Neural progenitor cell (in vitro differentiated cells): ENCODE measurements around the gene RS1. TPM values are rescaled to one million over a fixed set of nuclear protein-coding genes. Genes with fewer than 3 reads are reported as not detected.

Experiments
- DNase-seq: peaks from one replicate; pipeline ENCODE4 v3.0.0-alpha.2; 2016; ENCODE audit warnings: low spot score
- H2AFZ ChIP-seq: fragments of 200-600 bp; sonication (generic); replicated peaks from 2 replicates; pipeline ENCODE4 v1.6.1; 2016; ENCODE audit warnings: antibody characterized with exemption
- H3F3A ChIP-seq: fragments of 200-600 bp; sonication (generic); 2 replicates; pipeline ENCODE4 v1.6.1; 2016; ENCODE audit warnings: antibody characterized with exemption, low read depth
- H3K27ac ChIP-seq: fragments of 200-600 bp; sonication (generic); 2 replicates; pipeline ENCODE4 v1.5.1; 2016; ENCODE audit warnings: mild to moderate bottlenecking
- H3K27me3 ChIP-seq: fragments of 200-600 bp; sonication (generic); 2 replicates; pipeline ENCODE4 v1.6.1; 2016; ENCODE audit warnings: mild to moderate bottlenecking, moderate library complexity
- H3K36me3 ChIP-seq: fragments of 200-600 bp; sonication (generic); 2 replicates; pipeline ENCODE4 v1.5.1; 2016
- H3K4me1 ChIP-seq: fragments of 200-600 bp; sonication (generic); 2 replicates; pipeline ENCODE4 v1.6.1; 2016; ENCODE audit warnings: mixed run types
- H3K4me2 ChIP-seq: fragments of 200-600 bp; sonication (generic); 2 replicates; pipeline ENCODE4 v1.6.1; 2016
- H3K4me3 ChIP-seq: fragments of 200-600 bp; sonication (generic); 2 replicates; pipeline ENCODE4 v1.5.1; 2016
- H3K79me2 ChIP-seq: fragments of 200-600 bp; sonication (generic); 2 replicates; pipeline ENCODE4 v1.6.1; 2016; ENCODE audit warnings: low read depth
- H3K9ac ChIP-seq: fragments of 200-600 bp; sonication (generic); 2 replicates; pipeline ENCODE4 v1.6.1; 2016
- H3K9me3 ChIP-seq: fragments of 200-600 bp; sonication (generic); 2 replicates; pipeline ENCODE4 v1.5.1; 2016; ENCODE audit warnings: low read depth
- H4K20me1 ChIP-seq: fragments of 200-600 bp; sonication (generic); 2 replicates; pipeline ENCODE4 v1.6.1; 2016; ENCODE audit warnings: low read depth
- H3K27ac Mint-ChIP-seq: 3 replicates; pipeline ENCODE4 v1.8.0; 2021; ENCODE audit warnings: mixed read lengths
- H3K27me3 Mint-ChIP-seq: 2 replicates; pipeline ENCODE4 v1.8.0; 2022; ENCODE audit warnings: low read depth, mild to moderate bottlenecking, inconsistent platforms, moderate library complexity, mixed read lengths; ENCODE audit not compliant: insufficient read depth
- H3K36me3 Mint-ChIP-seq: 3 replicates; pipeline ENCODE4 v1.8.0; 2021; ENCODE audit warnings: mixed read lengths
- H3K4me1 Mint-ChIP-seq: 3 replicates; pipeline ENCODE4 v1.8.0; 2021; ENCODE audit warnings: mixed read lengths
- H3K4me3 Mint-ChIP-seq: 3 replicates; pipeline ENCODE4 v1.8.0; 2021; ENCODE audit warnings: mild to moderate bottlenecking, moderate library complexity, mixed read lengths
- H3K9me3 Mint-ChIP-seq: 3 replicates; pipeline ENCODE4 v1.8.0; 2020; ENCODE audit warnings: mixed read lengths
- EZH2 ChIP-seq: fragments of 200-600 bp; sonication (generic); IDR thresholded peaks from 2 replicates; pipeline ENCODE4 v1.6.1; 2017; ENCODE audit warnings: antibody characterized with exemption, mild to moderate bottlenecking, moderate library complexity
- EZH2phosphoT487 ChIP-seq: fragments of 200-600 bp; sonication (generic); IDR thresholded peaks from 2 replicates; pipeline ENCODE4 v1.6.1; 2017; ENCODE audit warnings: antibody characterized with exemption
- total RNA-seq: library from RNA; depleted of rRNA; stranded (reverse); fragments of >200 nt; gene quantifications from 2 replicates; pipeline ENCODE4 v1.2.3, GENCODE V29; 2015; ENCODE audit warnings: low replicate concordance
- TF ChIP-seq, protein P1 (sequence below): fragments of 200-600 bp; sonication (generic); IDR thresholded peaks from 2 replicates; pipeline ENCODE4 v1.5.1; 2017; ENCODE audit warnings: antibody characterized with exemption, mild to moderate bottlenecking

The RS1 gene
- total RNA-seq, 1 donor from 2014 or later = not detected

DNA sequence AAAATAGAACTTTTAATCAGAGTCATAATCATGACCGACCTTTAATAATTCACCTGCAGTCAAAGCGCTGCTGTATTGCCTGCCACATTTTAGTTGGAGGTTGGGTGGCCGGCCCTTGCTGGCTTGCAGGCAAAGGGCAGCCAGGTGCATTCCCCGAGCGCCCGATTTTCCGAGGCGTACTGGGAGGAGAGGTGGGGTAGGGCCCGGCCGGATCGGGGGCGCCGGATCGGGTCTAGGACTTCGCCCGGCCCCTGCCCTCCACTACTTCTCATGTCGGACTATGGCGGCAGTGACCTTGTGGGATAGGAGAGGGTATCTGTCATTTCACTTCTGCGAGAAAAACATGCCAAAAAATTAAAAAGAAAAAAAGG is 2.5 kb upstream of the RS1 start:
- no peaks in the 10 kb centered on the region for H3K9me3 ChIP-seq
- Mint-ChIP-seq H3K4me1 (peaks cover 4% of the 10 kb centered on the region), H3K27me3 (peaks cover 19% of the 10 kb centered on the region), H3K36me3 (no peaks in the 10 kb centered on the region), H3K9me3 (peaks cover 16% of the 10 kb centered on the region), H3K27ac (no peak overlapping the region), H3K4me3 (peak overlapping the region; percentile 84)
- no peaks in the 10 kb centered on the region for H4K20me1 ChIP-seq
- H2AFZ ChIP-seq = no peak overlapping the region
- TF ChIP-seq, protein P1, sequence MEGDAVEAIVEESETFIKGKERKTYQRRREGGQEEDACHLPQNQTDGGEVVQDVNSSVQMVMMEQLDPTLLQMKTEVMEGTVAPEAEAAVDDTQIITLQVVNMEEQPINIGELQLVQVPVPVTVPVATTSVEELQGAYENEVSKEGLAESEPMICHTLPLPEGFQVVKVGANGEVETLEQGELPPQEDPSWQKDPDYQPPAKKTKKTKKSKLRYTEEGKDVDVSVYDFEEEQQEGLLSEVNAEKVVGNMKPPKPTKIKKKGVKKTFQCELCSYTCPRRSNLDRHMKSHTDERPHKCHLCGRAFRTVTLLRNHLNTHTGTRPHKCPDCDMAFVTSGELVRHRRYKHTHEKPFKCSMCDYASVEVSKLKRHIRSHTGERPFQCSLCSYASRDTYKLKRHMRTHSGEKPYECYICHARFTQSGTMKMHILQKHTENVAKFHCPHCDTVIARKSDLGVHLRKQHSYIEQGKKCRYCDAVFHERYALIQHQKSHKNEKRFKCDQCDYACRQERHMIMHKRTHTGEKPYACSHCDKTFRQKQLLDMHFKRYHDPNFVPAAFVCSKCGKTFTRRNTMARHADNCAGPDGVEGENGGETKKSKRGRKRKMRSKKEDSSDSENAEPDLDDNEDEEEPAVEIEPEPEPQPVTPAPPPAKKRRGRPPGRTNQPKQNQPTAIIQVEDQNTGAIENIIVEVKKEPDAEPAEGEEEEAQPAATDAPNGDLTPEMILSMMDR = no peak
- TF ChIP-seq EZH2phosphoT487 (no peak), EZH2 (no peak)
- no peaks in the 10 kb centered on the region for H3K79me2 ChIP-seq
- H3K4me2 ChIP-seq = peak overlapping the region; percentile 78
- peak overlapping the region; percentile 63 for H3K4me3 ChIP-seq
- H3K4me1 ChIP-seq = no peaks in the 10 kb centered on the region
- no peak overlapping the region for H3K27ac ChIP-seq
- H3K36me3 ChIP-seq = no peaks in the 10 kb centered on the region
- no peaks in the 10 kb centered on the region for H3K27me3 ChIP-seq
- no peaks in the 10 kb centered on the region for H3F3A ChIP-seq
- no peak overlapping the region for H3K9ac ChIP-seq
- DNase-seq = peak; percentile 33

DNA sequence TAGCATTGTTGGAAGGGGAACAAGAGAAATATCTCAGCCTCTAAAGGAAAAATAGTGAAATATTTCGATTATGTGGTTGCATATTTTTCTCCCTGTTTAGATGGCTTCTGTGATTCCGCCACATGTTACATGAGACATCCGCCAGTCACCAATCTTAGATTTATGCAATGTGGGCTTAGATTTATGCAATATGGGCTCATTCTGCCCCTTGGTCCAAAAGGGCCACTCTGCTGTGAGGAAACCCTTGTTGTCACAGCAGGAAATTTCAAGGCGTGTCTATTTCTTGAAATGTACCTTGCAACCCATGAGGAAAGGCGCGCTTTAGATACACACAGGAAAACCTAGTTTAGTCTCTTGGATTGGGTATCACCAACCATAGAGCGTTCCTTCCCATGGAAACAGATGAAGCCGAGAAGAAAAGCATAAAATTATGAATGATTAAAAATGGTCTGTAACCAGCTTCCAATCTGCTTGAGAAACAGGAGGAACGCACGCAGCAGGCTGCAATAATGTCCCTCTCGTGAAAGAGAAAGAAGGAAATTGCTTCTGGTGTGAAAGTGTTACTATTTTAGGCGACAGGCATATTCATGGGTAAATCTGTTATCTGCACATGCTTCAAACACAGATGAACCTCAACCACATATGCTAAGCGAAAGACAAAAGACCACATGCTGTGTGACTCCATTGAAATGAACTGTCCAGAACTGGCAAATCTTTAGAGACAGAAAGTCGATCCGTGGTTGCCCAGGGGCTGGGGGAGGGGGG is 3.7 kb downstream of the RS1 start:
- no peaks in the 10 kb centered on the region for H3F3A ChIP-seq
- H3K27ac Mint-ChIP-seq = peak overlapping the region; percentile 9
- no peaks in the 10 kb centered on the region for H3K9me3 ChIP-seq
- no peak for DNase-seq
- H2AFZ ChIP-seq = no peak overlapping the region
- H3K27me3 ChIP-seq = no peaks in the 10 kb centered on the region
- peaks cover 10% of the 10 kb centered on the region for H3K27me3 Mint-ChIP-seq
- no peaks in the 10 kb centered on the region for H3K36me3 Mint-ChIP-seq
- H3K9me3 Mint-ChIP-seq = peaks cover 21% of the 10 kb centered on the region
- H3K4me1 Mint-ChIP-seq = peaks cover 12% of the 10 kb centered on the region
- H3K4me3 Mint-ChIP-seq = no peak overlapping the region
- no peak overlapping the region for H3K27ac ChIP-seq
- no peaks in the 10 kb centered on the region for H3K79me2 ChIP-seq
- H3K4me1 ChIP-seq = no peaks in the 10 kb centered on the region
- TF ChIP-seq, protein P1 = no peak
- TF ChIP-seq EZH2phosphoT487 (no peak), EZH2 (no peak)
- no peaks in the 10 kb centered on the region for H3K36me3 ChIP-seq
- no peaks in the 10 kb centered on the region for H4K20me1 ChIP-seq
- H3K4me2 ChIP-seq = no peak overlapping the region
- H3K9ac ChIP-seq = no peak overlapping the region
- H3K4me3 ChIP-seq = no peak overlapping the region

DNA sequence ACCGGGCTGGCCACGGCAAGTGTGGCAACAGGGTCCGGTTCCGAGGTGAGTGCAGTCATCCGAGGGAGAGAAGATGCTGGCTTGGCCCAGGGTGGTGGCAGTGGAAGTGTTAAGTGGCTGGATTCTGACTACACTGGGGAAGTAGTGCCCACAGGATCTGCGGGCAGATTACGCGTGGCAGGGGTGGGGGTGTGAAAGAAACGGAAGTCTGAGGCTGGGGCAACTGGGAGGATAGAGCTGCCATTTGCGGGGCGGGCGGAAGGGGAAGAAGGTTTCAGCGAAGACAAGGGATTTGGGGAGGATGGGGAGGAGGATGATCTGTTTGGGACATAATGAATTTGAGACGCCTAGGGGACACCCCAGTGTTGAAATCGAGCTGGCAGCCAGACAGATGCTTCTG is 5.3 kb downstream of the RS1 start:
- Histone ChIP-seq H2AFZ (no peak overlapping the region), H3K4me1 (no peaks in the 10 kb centered on the region), H3K36me3 (no peaks in the 10 kb centered on the region), H4K20me1 (no peaks in the 10 kb centered on the region), H3K79me2 (no peaks in the 10 kb centered on the region), H3K27ac (no peak overlapping the region), H3K9me3 (no peaks in the 10 kb centered on the region), H3K27me3 (no peaks in the 10 kb centered on the region), H3K4me3 (no peak overlapping the region), H3K9ac (no peak overlapping the region), H3F3A (no peaks in the 10 kb centered on the region), H3K4me2 (no peak overlapping the region)
- Mint-ChIP-seq H3K4me3 (no peak overlapping the region), H3K9me3 (peaks cover 18% of the 10 kb centered on the region), H3K36me3 (no peaks in the 10 kb centered on the region), H3K27ac (no peak overlapping the region), H3K27me3 (peaks cover 8% of the 10 kb centered on the region), H3K4me1 (peaks cover 12% of the 10 kb centered on the region)
- no peak for DNase-seq
- TF ChIP-seq EZH2 (no peak), EZH2phosphoT487 (no peak)
- TF ChIP-seq, protein P1 = no peak
